ENCODE data around the gene TYMP.

GRCh38 chr22:50513175-50513574, 16.6 kb downstream of the TYMP start:
- no peak for TF ChIP-seq BHLHE40 (IDR thresholded peaks at IDR 0.05; ENCODE audit: low read depth, low read length)
- no peak for TF ChIP-seq RAD21 (IDR thresholded peaks at IDR 0.05; ENCODE audit: low read length)
- TF ChIP-seq CTCF (conservative IDR thresholded peaks at IDR 0.05; ENCODE audit: low read depth, low read length) = no peak
- no peak for TF ChIP-seq POLR2A (IDR thresholded peaks at IDR 0.05; ENCODE audit: low read depth, low read length)
- no peak for TF ChIP-seq FOS (IDR thresholded peaks at IDR 0.05; ENCODE audit: low read depth, low read length)
- TF ChIP-seq SMC3 (IDR thresholded peaks at IDR 0.05; ENCODE audit: low read depth, low read length) = no peak
- no peak for TF ChIP-seq MXI1 (IDR thresholded peaks at IDR 0.05; ENCODE audit: borderline replicate concordance, low read depth, low read length)
- TF ChIP-seq USF2 (IDR thresholded peaks at IDR 0.05; ENCODE audit: low read depth, low read length) = no peak
- TF ChIP-seq RCOR1 (IDR thresholded peaks at IDR 0.05; ENCODE audit: insufficient replicate concordance, low read length) = no peak
- no peak for TF ChIP-seq NFE2L2 (IDR thresholded peaks at IDR 0.05; ENCODE audit: low read depth, low read length)
- TF ChIP-seq CHD1 (IDR thresholded peaks at IDR 0.05; ENCODE audit: low read depth, low read length) = no peak
